Common myeloid progenitor, CD34-positive (primary cell): ENCODE measurements around the gene CALML3.

Experiments
- CTCF ChIA-PET: fragments of 350-600 bp; sonication (Branson Sonifier 250); formaldehyde crosslinking; loops from one replicate; lab custom pipeline; 2021; ENCODE audit warnings: antibody characterized with exemption; lab: Charles Lee
- POLR2A ChIA-PET: fragments of 350-600 bp; sonication (Branson Sonifier 250); formaldehyde crosslinking; loops from one replicate; lab custom pipeline; 2021; ENCODE audit warnings: antibody characterized with exemption; lab: Charles Lee
- DNase-seq, 3 donors: peaks; one replicate each; pipeline versions ENCODE4 v3.0.0 to v3.0.0-alpha.2; 2013
- H3K27ac ChIP-seq, 2 experiments: 1 replicate in 1 of 2; 2 replicates in 1 of 2; pipeline ENCODE4 v1.7.0; 2013; ENCODE audit warnings: inconsistent platforms in 2 of 2, low read length in 2 of 2, mild to moderate bottlenecking in 2 of 2, low read depth in 1 of 2, moderate library complexity in 1 of 2; ENCODE audit not compliant: severe bottlenecking in 2 of 2, insufficient read depth in 1 of 2, poor library complexity in 1 of 2
- H3K27me3 ChIP-seq, 5 experiments: replicated peaks in 2 of 5; 1 replicate in 3 of 5; 2 replicates in 2 of 5; pipeline versions ENCODE4 v1.6.1 to v1.7.0; 2013; ENCODE audit warnings: low read length in 4 of 5, mild to moderate bottlenecking in 2 of 5, moderate library complexity in 2 of 5, inconsistent platforms in 1 of 5; ENCODE audit not compliant: insufficient read depth in 5 of 5, control insufficient read depth in 4 of 5
- H3K36me3 ChIP-seq, 4 experiments: 1 replicate in 2 of 4; 2 replicates in 2 of 4; pipeline versions ENCODE4 v1.6.1 to v1.7.0; 2013; ENCODE audit warnings: low read length in 3 of 4, control low read depth in 1 of 4, mild to moderate bottlenecking in 1 of 4; ENCODE audit not compliant: control insufficient read depth in 4 of 4, insufficient read depth in 4 of 4
- H3K4me1 ChIP-seq, 4 experiments: 1 replicate in 3 of 4; 2 replicates in 1 of 4; pipeline versions ENCODE4 v1.6.1 to v1.7.1; 2013; ENCODE audit warnings: low read length in 3 of 4, mild to moderate bottlenecking in 3 of 4, control low read depth in 1 of 4, inconsistent platforms in 1 of 4, moderate library complexity in 1 of 4; ENCODE audit not compliant: control insufficient read depth in 4 of 4, insufficient read depth in 4 of 4; ENCODE audit errors: control extremely low read depth in 1 of 4
- H3K4me3 ChIP-seq, 7 experiments: 1 replicate in 4 of 7; 2 replicates in 3 of 7; pipeline versions ENCODE4 v1.5.1 to v1.7.0; 2013; ENCODE audit warnings: mild to moderate bottlenecking in 7 of 7, low read length in 6 of 7, moderate library complexity in 6 of 7, inconsistent platforms in 2 of 7, low read depth in 2 of 7, control low read depth in 1 of 7; ENCODE audit not compliant: insufficient read depth in 4 of 7, control insufficient read depth in 1 of 7; ENCODE audit errors: extremely low read depth in 1 of 7
- H3K9me3 ChIP-seq, 5 experiments: 1 replicate in 4 of 5; 2 replicates in 1 of 5; pipeline versions ENCODE4 v1.6.1 to v1.7.1; 2013; ENCODE audit warnings: low read length in 4 of 5, mild to moderate bottlenecking in 2 of 5, inconsistent platforms in 1 of 5, low read depth in 1 of 5, moderate library complexity in 1 of 5; ENCODE audit not compliant: control insufficient read depth in 4 of 5, insufficient read depth in 2 of 5; ENCODE audit errors: control extremely low read depth in 1 of 5
- WGBS: methylation state at CpG from one replicate; pipeline ENCODE4 v1.1.5; 2013; ENCODE audit not compliant: insufficient coverage; 5-methylcytosine and 5-hydroxymethylcytosine counted together

Gene CALML3

DNA sequence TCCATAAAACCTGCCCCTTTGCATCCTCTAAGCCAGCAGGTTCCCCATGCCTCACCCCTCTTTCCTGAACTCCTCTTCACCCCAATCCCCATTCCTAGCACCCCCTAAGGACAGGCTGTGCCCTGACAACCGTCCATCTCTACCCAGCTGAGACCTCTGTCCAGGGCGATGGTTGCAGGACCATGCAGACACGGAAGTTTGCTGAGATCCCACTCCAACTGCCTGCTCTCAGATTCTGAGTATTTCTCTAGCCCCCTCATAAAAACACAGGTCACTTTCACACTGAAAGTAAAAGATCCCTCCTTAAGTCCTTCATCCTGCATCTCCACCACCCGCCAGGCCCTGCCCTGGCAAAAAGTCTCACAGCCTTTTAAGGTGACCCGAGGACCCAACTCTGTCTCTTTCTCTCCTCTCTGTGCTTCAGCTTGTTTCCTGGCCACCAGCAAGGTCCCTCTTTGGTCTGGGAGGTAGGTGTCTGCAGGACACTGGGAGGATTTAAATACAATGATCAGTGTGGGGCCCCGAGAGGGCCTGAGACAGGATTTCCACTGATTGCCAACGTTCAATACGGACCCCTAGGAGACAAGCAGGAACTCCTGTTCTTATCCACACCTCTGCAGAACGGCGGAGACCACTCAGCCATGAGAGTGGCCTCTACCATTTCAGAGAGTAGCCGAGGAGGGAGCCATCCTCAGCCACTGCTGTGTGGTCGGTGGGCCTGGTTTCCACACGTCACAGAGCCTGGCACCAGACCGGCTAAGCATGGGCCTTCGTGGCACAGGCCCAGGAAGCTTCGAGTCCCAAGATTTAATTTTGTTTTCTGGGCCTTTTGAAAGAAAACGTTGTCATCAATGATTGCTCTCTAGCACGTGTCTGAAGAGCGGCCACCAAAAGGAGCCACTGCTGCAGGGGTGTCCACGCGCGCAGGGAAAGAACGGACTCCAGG lies 27.9 kb downstream of the CALML3 start:
- Histone ChIP-seq H3K36me3 (no peaks in the 10 kb centered on the region), H3K27ac (no peak overlapping the region), H3K9me3 (no peaks in the 10 kb centered on the region), H3K4me1 (peaks cover 0 to 29% (median 16%) of the 10 kb centered on the region in 4 experiments), H3K4me3 (no peak overlapping the region), H3K27me3 (no peaks in the 10 kb centered on the region)
- CTCF ChIA-PET: interaction anchor here (1.0 kb wide), 1 partner anchor 22 kb away, joined by 3 read pairs; no protein-coding TSS in a partner anchor
- WGBS: 90% methylated on average over 23 of the region's 23 CpGs
- no peak for DNase-seq
- POLR2A ChIA-PET: no interaction called here

DNA sequence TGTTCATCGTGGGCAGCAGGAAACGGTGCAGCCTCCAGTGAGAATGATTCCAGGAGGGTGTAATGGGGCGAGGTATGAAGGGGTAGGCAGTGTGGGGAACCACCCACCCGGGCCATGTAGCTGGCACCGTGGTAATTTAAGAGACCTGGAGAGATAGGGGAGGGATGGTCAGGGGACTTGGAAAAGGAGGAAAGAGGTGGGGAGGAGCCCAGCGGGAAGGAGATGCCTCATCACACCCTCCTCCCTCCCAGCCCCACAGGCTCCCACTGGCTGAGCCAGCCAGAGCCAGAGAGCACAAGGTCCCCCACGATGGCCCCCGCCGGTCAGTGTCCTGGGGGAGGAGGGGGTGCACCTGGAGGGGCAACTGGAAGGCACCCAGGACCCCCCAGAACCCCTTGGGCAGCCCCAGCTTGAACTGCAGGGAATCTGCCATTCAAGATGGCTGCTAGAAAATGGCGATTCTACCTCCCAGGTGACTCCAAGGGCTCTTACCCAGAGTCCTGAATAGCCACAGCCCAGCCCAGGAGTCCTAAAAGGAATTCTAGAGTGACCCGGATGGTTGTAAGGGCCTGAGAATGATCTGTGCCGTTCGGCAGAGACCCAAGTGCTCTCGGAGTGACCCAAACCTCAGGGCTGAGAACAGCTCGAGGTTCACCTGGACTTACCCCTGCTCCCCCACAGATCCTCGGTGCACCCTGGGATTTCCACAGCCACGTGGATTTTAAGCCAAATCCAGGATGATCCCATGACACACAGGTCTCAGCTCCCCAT lies 28.8 kb downstream of the CALML3 start:
- H3K4me1 ChIP-seq: peaks cover 0 to 21% (median 7%) of the 10 kb centered on the region in 4 experiments
- H3K4me3 ChIP-seq: no peak overlapping the region
- CTCF ChIA-PET: interaction anchor here (0.9 kb wide), 1 partner anchor 17 kb away, joined by 3 read pairs; no protein-coding TSS in a partner anchor
- POLR2A ChIA-PET: interaction anchor here (0.6 kb wide), 1 partner anchor 457 kb away, joined by 3 read pairs; no protein-coding TSS in a partner anchor
- no peaks in the 10 kb centered on the region for H3K27me3 ChIP-seq
- H3K27ac ChIP-seq: no peak overlapping the region
- no peaks in the 10 kb centered on the region for H3K36me3 ChIP-seq
- WGBS: 89% methylated on average over 13 of the region's 17 CpGs
- no peaks in the 10 kb centered on the region for H3K9me3 ChIP-seq
- DNase-seq: no peak

DNA sequence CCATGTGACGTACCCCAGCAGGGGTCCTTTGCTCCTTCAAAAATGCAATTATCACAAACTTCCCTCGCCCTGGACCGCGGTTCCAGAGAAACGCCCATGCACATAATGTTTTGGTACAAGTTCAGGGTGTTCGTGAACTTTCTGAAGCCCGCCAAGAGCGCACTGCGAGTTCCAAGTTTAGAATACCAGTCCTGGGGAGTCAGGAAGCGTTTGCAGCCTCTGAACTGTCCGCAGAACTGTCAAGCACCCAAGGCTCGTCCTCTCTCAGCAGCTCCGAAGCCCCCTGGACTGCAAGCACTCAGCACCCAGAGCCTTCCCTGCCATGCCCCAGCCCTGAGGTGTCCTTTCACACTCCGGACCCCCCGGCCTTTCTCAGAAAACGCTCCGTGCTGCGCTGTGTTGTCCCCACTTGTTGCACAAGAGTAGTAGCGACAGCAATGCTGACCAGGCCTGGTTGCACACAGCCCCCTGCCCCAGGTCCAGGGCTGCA lies 30.3 kb downstream of the CALML3 start:
- H3K27ac ChIP-seq: no peak overlapping the region
- H3K27me3 ChIP-seq: no peaks in the 10 kb centered on the region
- no peaks in the 10 kb centered on the region for H3K36me3 ChIP-seq
- no peak for DNase-seq
- POLR2A ChIA-PET: no interaction called here
- no peak overlapping the region for H3K4me3 ChIP-seq
- WGBS: 95% methylated on average over 14 of the region's 19 CpGs
- peaks cover 0 to 14% (median 2%) of the 10 kb centered on the region in 4 experiments for H3K4me1 ChIP-seq
- CTCF ChIA-PET: no interaction called here
- no peaks in the 10 kb centered on the region for H3K9me3 ChIP-seq

DNA sequence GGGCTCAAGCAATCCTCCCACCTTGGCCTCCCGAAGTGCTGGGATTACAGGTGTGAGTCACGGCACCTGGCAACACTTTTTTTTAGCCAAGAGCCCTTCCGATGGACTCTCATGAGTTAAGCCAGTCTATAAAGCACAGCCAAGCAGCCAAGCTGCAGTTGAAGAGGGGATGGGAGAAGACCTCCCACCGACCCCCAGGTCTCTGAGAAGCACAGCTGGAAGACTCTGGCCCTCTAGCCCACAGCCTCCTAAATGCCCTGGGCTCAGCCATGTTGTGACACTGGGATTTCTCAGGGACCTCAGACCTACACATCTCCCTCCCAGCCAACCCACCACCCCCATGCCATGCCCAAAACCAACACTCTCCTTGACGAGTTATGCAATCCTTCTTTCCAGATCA lies 31.1 kb downstream of the CALML3 start:
- no peaks in the 10 kb centered on the region for H3K9me3 ChIP-seq
- DNase-seq: no peak
- 96% methylated on average over 3 of the region's 5 CpGs for WGBS
- H3K4me1 ChIP-seq: peaks cover 0 to 14% (median 2%) of the 10 kb centered on the region in 4 experiments
- no peak overlapping the region for H3K27ac ChIP-seq
- H3K27me3 ChIP-seq: no peaks in the 10 kb centered on the region
- CTCF ChIA-PET: no interaction called here
- H3K36me3 ChIP-seq: no peaks in the 10 kb centered on the region
- H3K4me3 ChIP-seq: no peak overlapping the region
- POLR2A ChIA-PET: no interaction called here

DNA sequence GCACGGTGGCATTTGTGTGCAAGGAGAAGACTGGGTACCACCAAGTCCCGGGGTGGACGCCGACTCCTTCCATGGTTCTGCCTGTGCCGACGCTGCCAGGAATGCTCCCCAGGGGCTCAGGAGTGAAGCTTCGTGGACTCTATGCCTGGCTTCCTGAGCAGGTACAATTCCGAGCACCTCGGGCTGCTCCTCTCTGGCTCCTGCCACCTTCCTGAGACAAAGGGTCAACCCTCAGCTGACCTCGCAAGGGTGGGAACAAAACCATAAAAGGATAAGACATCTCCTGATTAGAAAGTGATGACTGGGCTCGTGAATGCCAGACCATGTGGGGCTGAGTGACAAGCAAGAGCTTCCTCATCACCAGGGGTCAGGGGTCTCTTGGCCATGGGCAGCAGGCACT lies 31.8 kb downstream of the CALML3 start:
- Histone ChIP-seq H3K4me1 (peaks cover 0 to 9% (median 2%) of the 10 kb centered on the region in 4 experiments), H3K4me3 (no peak overlapping the region), H3K9me3 (no peaks in the 10 kb centered on the region), H3K36me3 (no peaks in the 10 kb centered on the region), H3K27ac (no peak overlapping the region), H3K27me3 (no peaks in the 10 kb centered on the region)
- ChIA-PET POLR2A (no interaction called here), CTCF (interaction anchor here (0.9 kb wide), 2 partner anchors 11 to 100 kb away, joined by 3 to 5 read pairs; no protein-coding TSS in a partner anchor)
- DNase-seq: no peak
- 94% methylated on average over 11 of the region's 11 CpGs for WGBS

DNA sequence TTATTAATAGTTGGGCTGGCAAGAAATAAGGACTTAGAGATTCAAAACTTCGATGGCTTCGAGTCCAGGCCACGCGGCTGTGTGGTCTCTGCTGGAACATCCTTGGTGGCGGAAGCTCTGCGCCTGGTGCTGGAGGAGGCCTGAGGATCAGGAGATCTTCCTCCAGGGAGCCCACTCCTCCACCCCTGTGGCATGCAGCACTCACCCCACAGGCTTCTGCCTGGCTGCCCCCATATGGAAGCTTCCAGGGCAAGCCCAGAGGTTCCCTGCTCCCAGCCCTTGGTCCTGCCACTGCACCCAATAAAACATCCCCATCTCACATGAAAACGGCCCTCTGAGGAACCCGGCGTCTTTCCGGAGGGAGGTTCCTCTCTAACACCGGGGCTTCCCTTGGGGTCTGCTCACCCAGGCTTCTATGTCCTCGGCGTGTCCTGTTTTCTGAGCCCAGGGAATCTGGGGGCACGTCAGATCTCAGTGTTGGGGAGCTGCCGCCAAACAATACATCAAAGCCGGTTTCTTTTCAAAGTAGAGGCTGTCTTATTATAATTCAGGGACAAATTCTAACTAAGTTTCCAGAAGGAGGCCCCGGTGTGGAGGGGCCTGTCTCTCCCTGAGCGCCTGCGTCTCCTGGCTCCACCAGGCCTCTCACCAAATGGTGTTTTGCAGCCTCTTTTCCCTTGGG lies 32.4 kb downstream of the CALML3 start:
- Histone ChIP-seq H3K4me1 (peaks cover 0 to 3% (median 0%) of the 10 kb centered on the region in 4 experiments), H3K27me3 (no peaks in the 10 kb centered on the region), H3K9me3 (no peaks in the 10 kb centered on the region), H3K36me3 (no peaks in the 10 kb centered on the region), H3K4me3 (no peak overlapping the region), H3K27ac (no peak overlapping the region)
- CTCF ChIA-PET: interaction anchor here (0.9 kb wide), 2 partner anchors 12 to 100 kb away, joined by 3 to 5 read pairs; no protein-coding TSS in a partner anchor
- DNase-seq: no peak
- POLR2A ChIA-PET: no interaction called here
- WGBS: 92% methylated on average over 17 of the region's 19 CpGs
